ENCODE measurements around the gene HIF1A.
A peak's percentile ranks its signal among the peaks of the same experiment; 100 is the strongest.
"Not testable (repeated sequence)": the region's sequence is repeated elsewhere in the genome, so short reads cannot be mapped to it uniquely, and the experiment has no call there.

The HIF1A gene

GRCh38 chr14:61707774-61708173 lies 12.5 kb downstream of the HIF1A start:
- H3K4me1 Mint-ChIP-seq (ENCODE audit: low read depth), result peaks cover 88% of the 10 kb centered on the region
- H3K27me3 Mint-ChIP-seq, H3K4me3 Mint-ChIP-seq, DNase-seq, H3K9me3 Mint-ChIP-seq: not testable (repeated sequence)
- H3K36me3 Mint-ChIP-seq (ENCODE audit: low read depth), result peaks cover 77% of the 10 kb centered on the region
- H3K27ac Mint-ChIP-seq, result peak overlapping the region; percentile 76

GRCh38 chr14:61708693-61709092 lies 13.4 kb downstream of the HIF1A start:
- H3K4me3 Mint-ChIP-seq, result peak overlapping the region; percentile 15
- peaks cover 88% of the 10 kb centered on the region for H3K4me1 Mint-ChIP-seq (ENCODE audit: low read depth)
- not testable (repeated sequence) for H3K27me3 Mint-ChIP-seq, H3K9me3 Mint-ChIP-seq, DNase-seq
- H3K36me3 Mint-ChIP-seq (ENCODE audit: low read depth), result peaks cover 72% of the 10 kb centered on the region
- H3K27ac Mint-ChIP-seq, result peak overlapping the region; percentile 64

DNA sequence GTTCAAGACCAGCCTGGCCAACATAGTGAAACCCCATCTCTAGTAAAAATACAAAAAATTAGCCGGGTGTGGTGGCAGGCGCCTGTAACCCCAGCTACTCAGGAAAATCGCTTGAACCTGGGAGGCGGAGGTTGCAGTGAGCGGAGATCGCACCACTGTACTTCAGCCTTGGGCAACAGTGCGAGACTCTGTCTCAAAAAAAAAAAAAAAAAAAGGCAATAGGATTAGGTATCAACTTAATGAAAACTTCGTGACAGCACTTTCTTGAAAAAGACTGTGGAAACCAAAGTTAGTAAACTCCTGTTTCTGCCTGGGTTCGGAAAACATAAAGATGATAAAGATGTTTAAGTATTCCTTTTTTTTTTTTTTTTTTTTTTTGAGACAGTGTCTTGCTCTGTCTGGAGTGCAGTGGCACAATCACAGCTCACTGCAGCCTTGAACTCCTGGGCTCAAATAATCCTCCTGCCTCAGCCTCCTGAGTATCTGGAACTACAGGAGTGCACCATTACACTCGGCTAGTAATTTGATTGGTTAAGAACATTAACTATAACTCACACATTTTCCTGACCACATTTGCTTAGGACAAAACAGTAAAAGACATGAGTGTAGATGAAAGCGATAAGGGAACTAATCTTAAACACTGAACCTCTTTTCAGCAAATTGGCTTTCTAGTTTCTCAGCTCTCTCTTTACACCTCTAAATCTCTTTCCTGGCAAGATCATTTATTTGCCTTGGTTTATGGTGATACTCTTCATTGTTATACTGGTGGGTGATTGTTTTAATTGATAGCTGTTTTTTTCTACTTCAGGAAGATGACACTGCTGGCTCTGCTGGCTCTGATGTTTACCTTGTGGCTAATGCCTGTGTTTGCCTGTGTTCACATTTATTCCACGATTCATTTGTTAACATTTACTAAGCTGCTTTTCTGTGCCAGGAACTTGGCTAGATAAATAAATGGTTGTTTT lies 15.8 kb downstream of the HIF1A start:
- Mint-ChIP-seq H3K27me3 (no peaks in the 10 kb centered on the region), H3K9me3 (no peaks in the 10 kb centered on the region), H3K27ac (peak overlapping the region; percentile 80), H3K4me3 (peak overlapping the region; percentile 52), H3K36me3 (ENCODE audit: low read depth) (peaks cover 58% of the 10 kb centered on the region), H3K4me1 (ENCODE audit: low read depth) (peaks cover 88% of the 10 kb centered on the region)
- no peak for DNase-seq

DNA sequence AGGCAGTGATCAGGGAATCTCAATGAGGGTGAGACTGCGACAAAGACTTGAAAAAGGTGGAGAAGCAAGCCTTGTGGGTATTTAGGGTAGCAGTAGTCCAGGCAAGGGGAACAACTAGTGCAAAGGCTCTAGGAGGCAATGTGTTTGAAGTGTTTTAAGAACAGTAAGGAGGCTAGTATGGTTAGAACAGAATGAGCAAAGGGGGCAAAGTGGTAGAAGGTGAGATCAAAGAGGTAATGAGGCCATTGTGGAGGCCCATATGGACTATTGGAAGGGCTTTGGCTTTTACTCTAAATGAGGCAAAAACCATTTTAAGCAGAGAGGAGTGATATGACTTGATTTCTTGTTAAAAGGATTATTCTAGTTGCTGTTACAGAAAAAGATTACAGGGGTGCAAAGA lies 16.8 kb downstream of the HIF1A start:
- Mint-ChIP-seq H3K9me3 (no peaks in the 10 kb centered on the region), H3K36me3 (ENCODE audit: low read depth) (peaks cover 50% of the 10 kb centered on the region), H3K4me3 (peak overlapping the region; percentile 2), H3K27ac (peak overlapping the region; percentile 80), H3K4me1 (ENCODE audit: low read depth) (peaks cover 89% of the 10 kb centered on the region), H3K27me3 (no peaks in the 10 kb centered on the region)
- no peak for DNase-seq

- Mint-ChIP-seq H3K27me3 (no peaks in the 10 kb centered on the region), H3K27ac (peak overlapping the region; percentile 79), H3K4me1 (ENCODE audit: low read depth) (peaks cover 95% of the 10 kb centered on the region), H3K4me3 (peak overlapping the region; percentile 33), H3K9me3 (no peaks in the 10 kb centered on the region), H3K36me3 (ENCODE audit: low read depth) (peaks cover 43% of the 10 kb centered on the region)
- no peak for DNase-seq
Measured at GRCh38 chr14:61713724-61714437, 18.6 kb downstream of the HIF1A start.

DNA sequence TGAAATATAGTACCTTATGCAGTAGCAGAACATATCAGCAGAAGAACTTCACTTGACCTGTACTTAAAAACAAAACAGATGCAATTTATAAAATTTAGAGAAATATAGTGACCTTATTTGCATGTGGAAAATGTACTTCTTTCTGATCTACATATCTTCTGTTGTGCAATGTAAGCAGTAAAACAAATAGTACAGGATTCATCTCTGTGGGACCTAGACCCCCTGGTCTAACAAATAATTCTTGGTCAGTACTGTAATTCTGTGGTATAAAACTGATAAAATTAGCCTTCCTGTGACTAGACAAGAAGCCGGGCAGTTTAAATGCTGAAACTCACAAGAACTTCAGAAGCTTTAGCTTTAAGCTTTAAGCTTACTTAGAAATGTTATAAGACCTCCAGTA lies 21.6 kb downstream of the HIF1A start:
- peaks cover 90% of the 10 kb centered on the region for H3K4me1 Mint-ChIP-seq (ENCODE audit: low read depth)
- no peak overlapping the region for H3K4me3 Mint-ChIP-seq
- H3K27ac Mint-ChIP-seq, result peak overlapping the region; percentile 50
- no peak for DNase-seq
- H3K36me3 Mint-ChIP-seq (ENCODE audit: low read depth), result peaks cover 48% of the 10 kb centered on the region
- H3K9me3 Mint-ChIP-seq, result no peaks in the 10 kb centered on the region
- no peaks in the 10 kb centered on the region for H3K27me3 Mint-ChIP-seq

DNA sequence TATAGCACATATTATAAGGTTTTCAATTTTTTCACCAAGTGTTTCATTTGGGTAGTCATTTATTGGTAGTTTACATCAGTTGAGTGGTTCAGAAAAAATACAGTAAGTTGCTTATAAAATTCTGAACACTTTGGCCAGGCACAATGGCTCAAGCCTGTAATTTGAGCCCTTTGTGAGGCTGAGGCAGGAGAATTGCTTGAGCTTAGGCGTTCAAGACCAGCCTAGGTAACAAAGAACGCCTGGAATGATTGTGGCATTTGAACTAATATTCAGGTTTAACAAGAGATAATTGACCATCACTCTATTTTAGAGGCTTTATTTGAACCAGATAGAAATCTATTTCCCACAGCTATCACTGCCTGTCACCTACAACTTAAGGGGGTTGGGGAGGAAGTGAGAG lies 22.7 kb downstream of the HIF1A start:
- H3K4me3 Mint-ChIP-seq, result no peak overlapping the region
- H3K36me3 Mint-ChIP-seq (ENCODE audit: low read depth), result peaks cover 56% of the 10 kb centered on the region
- H3K4me1 Mint-ChIP-seq (ENCODE audit: low read depth), result peaks cover 85% of the 10 kb centered on the region
- no peaks in the 10 kb centered on the region for H3K27me3 Mint-ChIP-seq
- DNase-seq, result no peak
- H3K9me3 Mint-ChIP-seq, result no peaks in the 10 kb centered on the region
- peak overlapping the region; percentile 88 for H3K27ac Mint-ChIP-seq

- Mint-ChIP-seq H3K36me3 (ENCODE audit: low read depth) (peaks cover 62% of the 10 kb centered on the region), H3K4me3 (peak overlapping the region; percentile 64), H3K4me1 (ENCODE audit: low read depth) (peaks cover 83% of the 10 kb centered on the region), H3K27ac (peak overlapping the region; percentile 88), H3K9me3 (no peaks in the 10 kb centered on the region), H3K27me3 (no peaks in the 10 kb centered on the region)
- DNase-seq, result no peak
Measured at GRCh38 chr14:61719344-61720293, 24.3 kb downstream of the HIF1A start.

DNA sequence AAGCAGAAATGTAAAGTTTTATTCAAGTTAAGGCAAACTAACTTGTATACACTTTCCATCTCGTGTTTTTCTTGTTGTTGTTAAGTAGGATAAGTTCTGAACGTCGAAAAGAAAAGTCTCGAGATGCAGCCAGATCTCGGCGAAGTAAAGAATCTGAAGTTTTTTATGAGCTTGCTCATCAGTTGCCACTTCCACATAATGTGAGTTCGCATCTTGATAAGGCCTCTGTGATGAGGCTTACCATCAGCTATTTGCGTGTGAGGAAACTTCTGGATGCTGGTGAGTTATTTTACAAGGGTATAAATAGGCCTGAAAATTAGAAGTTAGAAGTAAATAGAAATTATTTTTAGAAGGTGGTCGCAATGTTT lies 25.0 kb downstream of the HIF1A start:
- peaks cover 82% of the 10 kb centered on the region for H3K4me1 Mint-ChIP-seq (ENCODE audit: low read depth)
- H3K4me3 Mint-ChIP-seq, result peak overlapping the region; percentile 64
- peak overlapping the region; percentile 88 for H3K27ac Mint-ChIP-seq
- no peak for DNase-seq
- peaks cover 68% of the 10 kb centered on the region for H3K36me3 Mint-ChIP-seq (ENCODE audit: low read depth)
- no peaks in the 10 kb centered on the region for H3K9me3 Mint-ChIP-seq
- H3K27me3 Mint-ChIP-seq, result no peaks in the 10 kb centered on the region

DNA sequence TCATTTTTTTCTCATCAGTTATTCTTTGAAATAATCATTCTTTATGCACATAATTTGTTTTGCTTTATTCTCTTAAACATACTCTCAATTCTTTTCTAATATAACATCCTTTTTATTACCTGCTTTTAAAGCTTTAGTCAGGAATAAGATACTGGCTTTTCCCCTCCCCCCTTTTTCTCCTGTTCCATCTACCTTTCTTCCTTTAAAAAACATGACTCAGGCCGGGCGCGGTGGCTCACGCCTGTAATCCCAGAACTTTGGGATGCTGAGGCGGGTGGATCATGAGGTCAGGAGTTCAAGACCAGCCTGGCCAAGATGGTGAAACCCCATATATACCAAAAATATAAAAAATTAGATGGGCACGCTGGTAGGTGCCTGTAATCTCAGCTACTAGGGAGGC lies 25.4 kb downstream of the HIF1A start:
- Mint-ChIP-seq H3K4me1 (ENCODE audit: low read depth) (peaks cover 80% of the 10 kb centered on the region), H3K9me3 (no peaks in the 10 kb centered on the region), H3K36me3 (ENCODE audit: low read depth) (peaks cover 73% of the 10 kb centered on the region), H3K27ac (peak overlapping the region; percentile 88), H3K27me3 (no peaks in the 10 kb centered on the region), H3K4me3 (no peak overlapping the region)
- DNase-seq, result no peak

- Mint-ChIP-seq H3K4me3 (no peak overlapping the region), H3K27me3 (no peaks in the 10 kb centered on the region), H3K36me3 (ENCODE audit: low read depth) (peaks cover 95% of the 10 kb centered on the region), H3K9me3 (no peaks in the 10 kb centered on the region), H3K27ac (peak overlapping the region; percentile 31), H3K4me1 (ENCODE audit: low read depth) (peaks cover 80% of the 10 kb centered on the region)
- DNase-seq, result no peak
Measured at GRCh38 chr14:61724133-61724532, 28.8 kb downstream of the HIF1A start.

DNA sequence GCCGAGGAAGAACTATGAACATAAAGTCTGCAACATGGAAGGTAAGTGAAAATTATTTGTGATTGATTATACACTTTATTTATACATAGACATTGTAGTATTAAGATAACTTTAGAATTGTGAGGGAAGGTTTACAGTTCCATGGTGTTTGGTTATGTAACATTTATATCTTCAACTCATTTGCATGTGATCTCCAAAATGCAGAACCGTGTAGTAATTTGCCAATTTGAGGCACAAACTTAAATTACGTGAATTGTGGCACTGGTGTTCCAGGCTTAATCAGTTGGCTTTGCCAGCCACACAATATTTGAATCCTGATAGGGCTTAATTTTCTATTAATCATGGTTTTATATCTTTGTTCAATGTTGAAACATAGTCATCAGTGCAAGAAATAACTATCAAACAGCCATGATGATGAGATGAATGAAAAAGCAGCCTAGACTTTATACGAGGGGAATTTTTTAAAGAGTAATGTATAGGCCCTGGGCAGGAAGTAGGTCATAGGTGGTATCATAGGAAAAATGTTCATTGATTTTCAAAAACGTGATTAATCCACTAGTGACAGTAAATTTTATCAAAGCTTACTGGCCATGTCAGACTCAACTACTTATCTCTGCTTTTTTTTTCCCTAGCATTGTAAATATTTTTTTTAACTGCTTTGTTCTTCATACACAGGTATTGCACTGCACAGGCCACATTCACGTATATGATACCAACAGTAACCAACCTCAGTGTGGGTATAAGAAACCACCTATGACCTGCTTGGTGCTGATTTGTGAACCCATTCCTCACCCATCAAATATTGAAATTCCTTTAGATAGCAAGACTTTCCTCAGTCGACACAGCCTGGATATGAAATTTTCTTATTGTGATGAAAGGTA lies 31.7 kb downstream of the HIF1A start:
- H3K27me3 Mint-ChIP-seq, result no peaks in the 10 kb centered on the region
- H3K36me3 Mint-ChIP-seq (ENCODE audit: low read depth), result peaks cover 98% of the 10 kb centered on the region
- H3K4me1 Mint-ChIP-seq (ENCODE audit: low read depth), result peaks cover 74% of the 10 kb centered on the region
- peak overlapping the region; percentile 71 for H3K27ac Mint-ChIP-seq
- H3K9me3 Mint-ChIP-seq, result no peaks in the 10 kb centered on the region
- no peak overlapping the region for H3K4me3 Mint-ChIP-seq
- no peak for DNase-seq

DNA sequence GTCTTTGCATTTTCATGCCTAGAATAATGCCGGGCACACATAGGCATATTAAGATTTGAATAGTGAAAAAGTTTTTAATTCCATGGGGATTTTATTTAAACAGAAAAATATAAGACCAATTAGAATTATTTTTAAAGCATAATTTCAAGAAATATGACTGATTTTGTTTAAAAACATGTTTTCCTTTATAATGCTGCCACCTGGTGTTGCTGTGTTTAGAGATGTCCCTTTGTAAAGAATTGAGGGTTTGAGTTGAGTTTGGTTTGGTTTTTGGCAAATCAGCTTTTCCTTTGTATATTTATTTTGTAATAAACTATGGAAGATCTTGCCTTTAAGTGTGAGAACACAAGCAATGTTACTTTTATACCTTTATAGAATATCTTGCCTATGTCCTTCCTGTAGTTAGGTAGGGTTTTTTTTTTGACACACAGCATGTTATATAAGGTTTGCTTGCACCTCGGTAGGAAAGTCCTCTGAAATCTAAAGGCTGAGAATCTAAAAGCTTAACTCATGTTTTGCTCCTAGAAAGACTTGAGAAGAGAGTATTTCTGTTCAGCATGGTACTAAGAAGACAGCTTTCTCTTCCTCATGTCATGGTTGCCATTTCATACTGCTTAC lies 35.6 kb downstream of the HIF1A start:
- Mint-ChIP-seq H3K27me3 (no peaks in the 10 kb centered on the region), H3K4me3 (no peak overlapping the region), H3K4me1 (ENCODE audit: low read depth) (peaks cover 59% of the 10 kb centered on the region), H3K9me3 (no peaks in the 10 kb centered on the region), H3K36me3 (ENCODE audit: low read depth) (peaks cover 98% of the 10 kb centered on the region), H3K27ac (peak overlapping the region; percentile 47)
- DNase-seq, result no peak

All from activated T-cell treated with anti-CD3 and anti-CD28 coated beads, Interleukin-2, amount 50 U/mL, for 24 hours (primary cell).